ENCODE results near the gene PNLIPRP3. TPM values are rescaled to one million over a fixed set of nuclear protein-coding genes. Genes with fewer than 3 reads are reported as not detected.

The PNLIPRP3 gene
- total RNA-seq, 1 experiment from 2014 or later = not detected

DNA sequence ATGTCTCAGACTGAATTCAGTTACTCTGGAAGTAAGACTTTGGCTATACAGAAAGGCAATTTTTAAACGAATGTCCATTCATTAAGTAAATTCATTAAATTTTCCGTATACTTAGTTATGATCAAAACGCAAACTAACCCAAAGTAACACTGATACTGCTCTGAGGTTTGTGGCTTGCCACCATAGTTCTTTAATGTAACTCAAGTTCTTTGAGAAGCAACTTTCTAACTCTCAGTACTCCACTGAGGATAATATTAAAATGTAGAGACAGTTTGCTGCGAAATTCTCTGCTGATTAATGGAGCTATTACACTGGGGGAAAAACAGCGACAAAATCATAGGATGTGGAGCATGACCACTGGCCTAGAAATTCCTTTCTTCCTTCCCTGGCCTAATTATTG is 45.4 kb upstream of the PNLIPRP3 start:
- no CpG with 5 or more reads among the region's 5 CpGs for WGBS (ENCODE audit: extremely low coverage, insufficient read length, low lambda C conversion rate)
- Histone ChIP-seq H3K18ac (ENCODE audit: insufficient read length, low read depth, low read length) (no peak overlapping the region), H3K4me1 (ENCODE audit: insufficient read depth, low read length) (no peaks in the 10 kb centered on the region; the same call in 1 of the 2 replicates), H2BK15ac (ENCODE audit: low read depth, low read length) (no peak overlapping the region), H3T11ph (ENCODE audit: low read length) (no peak overlapping the region), H3K4ac (ENCODE audit: low read depth, low read length) (no peak overlapping the region), H3K79me1 (ENCODE audit: insufficient read depth, low read depth, low read length, poor library complexity, severe bottlenecking) (no peaks in the 10 kb centered on the region), H3K9ac (ENCODE audit: extremely low read depth, insufficient read length, low read length) (no peak overlapping the region), H3K56ac (ENCODE audit: insufficient read length, low read depth, low read length) (no peak overlapping the region), H2AFZ (ENCODE audit: low read length) (no peak overlapping the region), H2BK5ac (ENCODE audit: insufficient read length, low read length) (no peak overlapping the region), H3K27ac (ENCODE audit: insufficient read length, low read depth, low read length) (no peak overlapping the region), H2BK12ac (ENCODE audit: insufficient read length, low read depth, low read length) (no peak overlapping the region), H4K20me1 (ENCODE audit: control insufficient read depth, insufficient read depth, insufficient read length) (no peaks in the 10 kb centered on the region), H4K8ac (replicated peaks; ENCODE audit: insufficient read length, low read depth, low read length) (no peak overlapping the region), H4K91ac (ENCODE audit: insufficient read length, low read depth, low read length) (no peak overlapping the region), H2BK20ac (ENCODE audit: low read depth, low read length, poor library complexity, severe bottlenecking) (no peak overlapping the region), H3K23ac (ENCODE audit: insufficient read length, low read depth, low read length) (no peak overlapping the region), H3K23me2 (ENCODE audit: insufficient read length, low read depth, low read length, poor library complexity, severe bottlenecking) (no peaks in the 10 kb centered on the region), H2AK5ac (ENCODE audit: insufficient read length, low read length) (no peak overlapping the region), H3K79me2 (ENCODE audit: insufficient read depth, low read length) (no peaks in the 10 kb centered on the region), H2BK120ac (ENCODE audit: low read depth, low read length, poor library complexity, severe bottlenecking) (no peak overlapping the region), H3K14ac (ENCODE audit: insufficient read depth, low read length) (no peak overlapping the region), H3K27me3 (ENCODE audit: insufficient read depth, low read length) (no peaks in the 10 kb centered on the region), H3K9me3 (ENCODE audit: control insufficient read depth, low read depth, low read length) (no peaks in the 10 kb centered on the region), H4K5ac (ENCODE audit: insufficient read length, low read depth, low read length) (no peak overlapping the region), H3K4me2 (ENCODE audit: insufficient read depth, insufficient read length, low read length) (no peak overlapping the region)
- H3K4me3 Mint-ChIP-seq = no peak overlapping the region
- H3K27ac Mint-ChIP-seq = no peak overlapping the region
- no peaks in the 10 kb centered on the region for H3K36me3 Mint-ChIP-seq (ENCODE audit: insufficient read depth in 1 of 3, low read depth in 3 of 3)
- peaks cover 1% of the 10 kb centered on the region; the same call in 1 of the 2 replicates for H3K27me3 Mint-ChIP-seq (ENCODE audit: low read depth)
- DNase-seq = no peak
- TF ChIP-seq, protein P1, sequence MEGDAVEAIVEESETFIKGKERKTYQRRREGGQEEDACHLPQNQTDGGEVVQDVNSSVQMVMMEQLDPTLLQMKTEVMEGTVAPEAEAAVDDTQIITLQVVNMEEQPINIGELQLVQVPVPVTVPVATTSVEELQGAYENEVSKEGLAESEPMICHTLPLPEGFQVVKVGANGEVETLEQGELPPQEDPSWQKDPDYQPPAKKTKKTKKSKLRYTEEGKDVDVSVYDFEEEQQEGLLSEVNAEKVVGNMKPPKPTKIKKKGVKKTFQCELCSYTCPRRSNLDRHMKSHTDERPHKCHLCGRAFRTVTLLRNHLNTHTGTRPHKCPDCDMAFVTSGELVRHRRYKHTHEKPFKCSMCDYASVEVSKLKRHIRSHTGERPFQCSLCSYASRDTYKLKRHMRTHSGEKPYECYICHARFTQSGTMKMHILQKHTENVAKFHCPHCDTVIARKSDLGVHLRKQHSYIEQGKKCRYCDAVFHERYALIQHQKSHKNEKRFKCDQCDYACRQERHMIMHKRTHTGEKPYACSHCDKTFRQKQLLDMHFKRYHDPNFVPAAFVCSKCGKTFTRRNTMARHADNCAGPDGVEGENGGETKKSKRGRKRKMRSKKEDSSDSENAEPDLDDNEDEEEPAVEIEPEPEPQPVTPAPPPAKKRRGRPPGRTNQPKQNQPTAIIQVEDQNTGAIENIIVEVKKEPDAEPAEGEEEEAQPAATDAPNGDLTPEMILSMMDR (conservative IDR thresholded peaks at IDR 0.05) = no peak
- no peaks in the 10 kb centered on the region for H3K9me3 Mint-ChIP-seq
- peaks cover 6% of the 10 kb centered on the region in 2 experiments for H3K4me1 Mint-ChIP-seq
